Fibroblast of gingiva (primary cell): ENCODE measurements around the gene CDYL2.
"Not testable (repeated sequence)": the region's sequence is repeated elsewhere in the genome, so short reads cannot be mapped to it uniquely, and the experiment has no call there.

Experiments used
- DNase-seq: peaks from one replicate; pipeline ENCODE4 v3.0.0-alpha.2; 2011; ENCODE audit warnings: low read depth

Gene CDYL2

DNA sequence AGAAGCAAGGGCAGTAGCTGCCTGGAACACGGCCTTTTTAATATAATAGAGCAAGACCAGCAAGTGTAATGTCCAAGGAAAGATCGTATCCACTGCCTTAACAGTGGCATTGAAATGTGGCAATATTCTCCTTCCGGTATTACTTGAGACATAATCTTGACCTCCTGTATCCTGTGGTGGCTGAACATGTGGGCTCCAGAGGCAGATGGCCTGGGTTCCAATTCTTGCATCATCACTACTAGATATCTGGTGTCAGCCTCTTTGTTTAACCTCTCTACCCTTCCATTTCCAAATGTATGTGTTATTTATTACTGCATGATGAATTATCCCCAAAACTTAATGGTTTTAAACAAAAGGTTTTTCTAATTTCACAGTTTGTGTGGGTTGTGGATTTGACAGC lies 3.5 kb upstream of the CDYL2 start:
- peak; percentile 19 for DNase-seq

DNA sequence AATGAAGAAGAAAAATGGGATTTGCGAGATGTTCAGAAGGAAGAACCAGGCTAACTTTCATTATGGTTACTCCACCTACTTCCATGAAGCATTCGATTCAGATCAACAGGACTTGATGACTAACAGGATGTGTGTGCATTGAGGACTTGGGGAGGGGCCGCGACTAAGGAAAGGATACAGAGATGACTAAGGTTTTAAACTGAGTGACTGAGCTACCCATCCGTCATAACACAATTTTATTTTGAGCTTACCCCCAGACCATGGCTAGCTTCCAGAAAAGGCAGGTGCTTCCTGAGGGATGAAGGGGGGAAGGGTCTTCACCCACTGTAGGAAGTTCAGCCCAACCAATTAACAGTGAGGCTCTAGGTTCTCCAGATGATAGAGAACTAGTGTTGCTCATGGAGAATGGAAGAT lies 2.5 kb upstream of the CDYL2 start:
- no peak for DNase-seq

DNA sequence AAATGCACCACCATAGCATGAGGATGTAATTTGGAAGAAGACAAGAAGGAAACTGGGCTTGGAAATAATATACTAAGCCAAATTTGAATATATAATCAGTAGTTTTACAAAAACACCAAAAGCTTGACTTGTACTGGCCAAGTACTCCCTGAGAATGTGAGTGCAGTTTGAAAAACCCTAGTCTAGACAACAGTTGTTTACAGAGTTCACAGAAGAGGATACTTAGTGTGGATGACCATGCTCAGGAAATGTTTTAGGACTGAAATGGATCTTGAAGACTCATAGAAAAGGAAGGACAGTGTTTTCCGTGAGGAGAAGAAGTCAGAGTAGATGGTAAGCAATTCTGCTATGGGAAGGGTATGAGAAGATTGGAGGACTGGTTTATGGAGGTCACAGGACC lies 1.9 kb upstream of the CDYL2 start:
- DNase-seq, result no peak

DNA sequence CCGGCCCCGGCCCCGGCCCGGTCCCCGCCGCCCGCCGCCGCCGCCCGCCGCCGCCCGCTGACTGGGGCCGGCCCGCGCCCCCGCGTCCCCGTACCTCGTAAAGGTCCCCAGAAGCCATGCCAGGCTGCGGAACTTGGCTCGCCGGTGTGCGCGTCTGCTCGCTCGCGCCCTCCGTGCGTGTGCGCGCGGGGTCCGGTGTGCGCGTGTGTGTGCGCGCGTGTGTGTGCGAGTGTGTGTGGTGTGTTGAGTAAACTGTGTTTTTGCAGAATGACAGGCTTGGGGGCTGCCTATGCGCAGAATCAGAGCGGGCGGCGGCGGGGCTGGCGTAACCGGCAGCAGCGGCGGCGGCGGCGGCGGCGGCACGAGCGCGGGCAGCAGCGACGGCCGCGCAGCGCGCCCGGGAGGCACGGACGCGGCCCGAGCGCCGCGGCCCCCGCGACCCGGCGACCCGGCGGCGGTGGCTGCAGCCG lies 307 bp downstream of the CDYL2 start:
- peak; percentile 71 for DNase-seq

DNA sequence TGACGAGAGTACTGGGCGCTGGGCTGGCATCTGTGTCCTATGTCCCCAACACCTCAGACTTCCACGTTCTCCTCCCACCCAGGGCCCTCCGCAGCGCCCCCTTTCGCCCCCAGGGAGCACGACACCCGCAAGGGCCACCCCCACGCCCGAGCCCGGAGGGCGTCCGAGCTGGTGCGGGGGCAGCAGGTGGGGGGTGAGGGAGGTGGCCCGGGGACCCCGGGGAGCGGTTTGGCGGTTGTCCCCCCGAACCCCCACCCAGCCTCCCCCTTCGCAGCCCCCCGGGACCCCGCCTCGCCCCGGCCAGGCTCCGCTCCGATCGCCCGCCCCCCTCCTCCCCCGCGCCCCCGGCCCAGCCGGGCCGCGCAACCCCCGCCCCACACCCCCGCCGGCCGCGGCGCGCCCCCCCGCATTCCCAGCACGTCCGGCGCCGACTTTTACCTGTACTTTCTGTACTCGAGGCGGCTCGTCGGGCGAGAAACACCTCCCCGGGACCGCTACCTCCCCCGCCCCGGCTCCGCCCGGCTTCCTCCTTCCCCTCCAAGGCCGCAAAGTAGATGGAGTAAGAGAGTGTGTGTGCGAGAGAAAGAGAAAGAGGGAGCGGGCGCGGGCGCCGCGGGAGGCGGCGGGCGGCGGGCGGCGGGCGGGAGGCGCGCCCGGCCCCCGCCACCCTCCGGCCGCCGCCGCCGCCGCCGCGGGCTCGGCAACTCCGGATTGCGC lies 901 bp downstream of the CDYL2 start:
- DNase-seq, result no peak

DNA sequence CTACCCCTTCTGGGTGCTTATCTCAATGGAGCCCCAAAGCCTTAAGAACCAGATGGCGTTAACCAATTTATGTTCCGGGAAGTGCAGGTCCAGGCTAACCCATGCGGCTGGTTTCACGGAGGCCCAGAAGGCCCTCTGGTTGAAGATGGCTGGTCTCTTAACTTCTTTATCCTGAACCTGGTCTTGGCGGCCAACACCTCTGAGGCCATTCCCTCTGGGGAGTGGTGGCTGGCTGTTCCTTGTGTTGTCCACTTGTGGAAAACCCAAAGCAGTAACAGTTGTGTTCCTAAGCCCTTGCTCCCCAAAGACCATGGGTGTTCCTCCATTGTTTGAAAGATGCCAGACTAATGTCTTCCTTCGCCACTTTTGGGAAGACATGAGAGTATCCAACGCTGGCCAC lies 1.5 kb downstream of the CDYL2 start:
- no peak for DNase-seq

DNA sequence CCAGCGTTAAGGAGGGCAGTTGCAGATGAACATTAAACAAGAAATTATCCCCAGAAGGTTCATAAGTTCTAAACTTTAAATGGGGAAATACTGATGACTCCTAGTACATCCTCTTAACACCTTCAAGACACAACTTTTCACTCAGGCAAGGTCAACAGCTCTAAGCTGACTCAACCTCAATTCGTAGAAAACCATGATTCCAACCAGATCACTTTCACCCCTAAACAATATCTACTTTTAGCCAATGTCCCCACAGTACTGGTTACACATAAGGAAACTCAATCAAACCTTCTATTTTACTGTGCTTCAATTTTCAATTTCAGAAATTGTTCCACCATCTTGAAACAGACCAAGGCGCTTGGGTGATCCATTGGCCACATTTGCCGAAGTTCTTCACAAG lies 2.3 kb downstream of the CDYL2 start:
- no peak for DNase-seq

DNA sequence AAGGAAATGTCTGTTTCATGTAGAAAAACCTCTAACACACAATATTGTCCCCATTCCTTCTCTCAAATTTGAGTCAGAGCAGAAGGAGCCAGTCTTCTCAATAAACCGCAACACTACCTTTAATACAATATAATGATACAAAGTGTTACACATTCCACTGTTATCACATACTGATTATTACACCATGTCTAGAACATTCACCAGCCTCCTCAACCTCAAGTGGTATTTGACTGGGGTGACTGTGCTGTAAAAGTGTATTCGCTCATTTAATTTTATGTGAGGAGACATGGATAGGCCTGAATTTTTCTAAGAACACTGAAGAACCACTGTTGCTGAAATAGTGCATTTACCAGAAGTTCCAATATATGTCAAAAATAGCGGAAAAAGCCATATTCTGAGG lies 10.3 kb downstream of the CDYL2 start:
- DNase-seq, result no peak

DNA sequence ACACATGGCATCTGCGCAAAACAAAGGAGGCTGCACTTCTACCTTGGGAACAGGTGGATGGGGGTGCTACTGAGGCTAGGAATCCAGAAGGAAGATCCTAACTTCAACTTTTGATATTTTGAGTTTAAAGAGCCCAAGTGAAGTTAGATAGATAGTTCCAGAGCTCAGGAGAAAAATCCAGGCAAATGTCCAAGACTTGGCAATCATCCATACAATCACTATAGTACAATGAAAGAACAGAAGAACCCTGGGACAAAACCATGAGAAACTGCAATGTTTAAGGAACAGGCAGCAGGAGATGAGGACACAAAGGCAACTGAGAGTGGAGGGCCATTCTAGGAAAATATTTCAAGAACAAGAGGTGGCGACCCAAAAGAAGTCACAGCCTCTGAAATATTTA lies 12.4 kb downstream of the CDYL2 start:
- DNase-seq, result no peak

DNA sequence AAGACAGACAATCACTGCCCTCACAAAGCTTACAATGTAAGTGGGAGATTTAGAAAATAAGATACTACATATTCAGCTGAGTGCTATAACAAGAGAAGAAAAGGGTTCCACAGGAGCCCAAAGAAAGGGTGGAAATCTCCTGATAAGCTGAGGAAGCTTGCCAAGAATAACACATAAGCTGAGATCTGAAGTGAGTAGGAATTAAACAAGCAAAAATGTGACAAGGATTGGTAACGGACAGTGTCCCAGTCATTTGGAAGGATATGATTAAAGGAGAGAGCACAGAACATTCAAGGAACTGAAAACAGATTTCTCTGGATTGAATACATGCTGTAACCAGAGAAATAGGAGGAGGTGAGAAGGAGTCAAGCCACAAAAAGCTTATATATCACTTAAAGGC lies 13.0 kb downstream of the CDYL2 start:
- no peak for DNase-seq

DNA sequence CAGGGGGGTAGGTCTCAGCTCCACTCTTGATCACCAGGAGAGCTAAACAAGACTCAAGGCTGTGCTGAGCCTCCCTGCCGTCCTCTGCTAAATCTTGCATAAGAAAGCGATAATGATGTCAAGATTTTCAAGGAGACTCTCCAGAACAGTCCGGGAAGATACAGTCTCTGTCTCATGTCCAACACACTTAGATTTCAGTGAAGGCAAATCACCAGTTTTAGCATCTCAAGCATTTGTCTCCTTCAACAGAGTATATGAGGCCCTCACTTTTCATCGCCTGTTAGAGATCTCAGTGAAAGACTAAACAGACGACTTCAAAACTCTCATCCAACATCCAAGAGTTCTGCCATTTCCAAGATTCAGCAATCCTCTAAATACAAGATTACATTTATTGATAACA lies 13.6 kb downstream of the CDYL2 start:
- DNase-seq, result no peak

DNA sequence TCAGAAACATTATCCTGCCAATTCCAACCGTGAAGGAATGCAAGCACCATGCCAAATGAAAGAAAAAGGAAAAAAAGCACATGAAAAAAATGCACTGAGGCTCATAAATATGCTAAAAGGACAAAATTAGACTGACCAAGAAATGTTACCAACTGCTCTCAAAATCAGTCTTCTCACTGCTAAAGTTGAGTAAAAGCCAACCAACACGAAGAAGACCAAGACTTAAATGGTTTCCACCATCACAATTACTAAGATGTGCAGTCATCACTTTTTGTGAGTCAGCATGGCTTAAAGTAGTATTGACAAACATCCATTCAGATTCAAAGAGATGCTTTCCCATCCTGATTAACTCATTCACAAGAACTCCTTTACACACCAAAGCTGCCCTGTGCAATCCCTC lies 16.4 kb downstream of the CDYL2 start:
- no peak for DNase-seq

DNA sequence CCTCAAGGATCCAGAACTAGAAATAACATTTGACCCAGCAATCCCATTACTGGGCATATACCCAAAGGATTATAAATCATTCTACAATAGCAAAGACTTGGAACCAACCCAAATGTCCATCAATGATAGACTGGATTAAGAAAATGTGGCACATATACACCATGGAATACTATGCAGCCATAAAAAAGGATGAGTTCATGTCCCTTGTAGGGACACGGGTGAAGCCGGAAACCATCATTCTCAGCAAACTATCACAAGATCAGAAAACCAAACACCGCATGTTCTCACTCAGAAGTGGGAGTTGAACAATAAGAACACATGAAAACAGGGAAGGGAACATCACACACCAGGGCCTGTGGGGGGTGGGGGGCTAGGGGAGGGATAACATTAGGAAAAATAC lies 17.8 kb downstream of the CDYL2 start:
- DNase-seq, result not testable (repeated sequence)

DNA sequence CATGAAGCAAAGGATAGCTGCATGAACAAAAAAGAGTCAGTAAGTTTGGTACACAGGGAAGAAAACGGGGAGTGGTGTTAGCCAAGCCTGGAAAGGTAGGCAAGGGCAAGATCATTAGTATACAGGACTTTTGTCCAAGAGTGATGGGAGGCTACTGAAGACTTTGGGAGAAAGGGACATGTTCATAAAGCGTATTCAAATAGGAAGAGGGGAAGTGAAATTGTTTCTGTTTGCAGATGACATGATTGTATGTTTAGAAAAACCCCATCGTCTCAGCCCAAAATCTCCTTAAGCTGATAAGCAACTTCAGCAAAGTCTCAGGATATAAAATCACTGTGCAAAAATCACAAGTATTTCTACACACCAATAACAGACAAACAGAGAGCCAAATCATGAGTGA lies 19.4 kb downstream of the CDYL2 start:
- DNase-seq, result no peak

DNA sequence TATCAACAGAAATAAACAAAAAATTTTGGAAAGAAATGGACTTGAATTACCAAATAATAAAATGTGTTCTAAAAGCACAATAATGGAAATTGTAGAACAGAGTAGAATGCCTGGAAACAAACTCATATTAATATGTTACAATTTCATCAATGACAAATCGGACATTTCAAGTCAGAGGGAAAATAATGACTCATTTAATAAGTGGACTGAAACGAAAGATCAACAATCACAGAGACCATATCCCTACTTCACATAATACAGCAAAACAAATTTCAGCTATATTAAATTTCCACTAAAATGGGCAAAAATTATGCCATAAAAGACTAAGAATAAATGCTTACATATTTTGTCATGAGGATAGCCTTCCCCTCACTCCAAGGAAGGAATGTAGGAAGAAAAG lies 25.7 kb downstream of the CDYL2 start:
- no peak for DNase-seq

DNA sequence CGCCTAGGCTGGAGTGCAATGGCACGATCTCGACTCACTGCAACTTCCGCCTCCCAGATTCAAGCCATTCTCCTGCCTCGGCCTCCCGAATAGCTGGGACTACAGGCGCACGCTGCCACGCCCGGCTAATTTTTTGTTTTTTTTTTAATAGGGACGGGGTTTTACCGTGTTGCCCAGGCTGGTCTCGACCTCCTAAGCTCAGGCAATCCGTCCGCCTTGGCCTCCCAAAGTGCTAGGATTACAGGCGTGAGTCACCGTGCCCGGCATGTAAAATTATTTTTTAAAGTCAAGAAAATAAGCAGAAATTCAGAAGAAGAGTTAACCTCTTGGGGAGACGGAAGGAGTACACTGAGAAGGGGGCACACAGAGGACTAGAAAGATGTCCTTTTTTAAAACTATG lies 27.5 kb downstream of the CDYL2 start:
- no peak for DNase-seq

DNA sequence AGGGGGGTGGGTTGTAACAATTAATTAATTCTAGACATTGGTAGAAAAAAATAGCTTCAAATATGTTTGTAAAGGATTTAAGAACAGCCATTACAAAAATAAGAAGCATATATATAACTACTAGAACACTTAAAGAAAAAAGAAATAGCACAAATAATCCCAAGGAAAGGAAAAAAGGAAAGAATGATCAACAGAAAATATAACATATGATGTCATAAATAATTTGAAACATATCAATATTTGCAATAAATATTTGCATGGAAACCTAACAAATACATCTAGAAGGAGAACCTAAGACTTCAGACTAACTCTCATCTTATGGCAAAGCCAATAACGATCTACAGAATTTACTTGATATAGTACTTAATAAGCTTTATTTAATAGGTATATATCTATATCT lies 28.9 kb downstream of the CDYL2 start:
- DNase-seq, result no peak

DNA sequence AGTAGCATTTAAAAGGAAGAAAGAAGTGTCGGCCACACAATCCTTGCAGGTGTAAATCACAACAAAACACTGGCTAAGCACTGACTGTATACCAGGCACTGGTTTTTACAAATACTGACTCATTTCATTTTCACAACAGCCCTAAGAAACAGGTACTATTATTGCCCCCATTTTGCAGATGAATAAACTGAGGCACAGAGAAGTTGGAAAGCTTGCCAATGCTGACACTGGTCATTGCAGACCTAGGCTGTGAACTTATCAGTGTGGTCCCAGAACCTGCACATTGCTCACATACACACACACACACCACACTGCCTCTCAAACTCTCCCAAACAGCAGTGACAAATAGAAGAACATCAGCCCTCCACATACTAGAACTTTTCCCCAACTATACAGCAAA lies 37.6 kb downstream of the CDYL2 start:
- DNase-seq, result no peak

DNA sequence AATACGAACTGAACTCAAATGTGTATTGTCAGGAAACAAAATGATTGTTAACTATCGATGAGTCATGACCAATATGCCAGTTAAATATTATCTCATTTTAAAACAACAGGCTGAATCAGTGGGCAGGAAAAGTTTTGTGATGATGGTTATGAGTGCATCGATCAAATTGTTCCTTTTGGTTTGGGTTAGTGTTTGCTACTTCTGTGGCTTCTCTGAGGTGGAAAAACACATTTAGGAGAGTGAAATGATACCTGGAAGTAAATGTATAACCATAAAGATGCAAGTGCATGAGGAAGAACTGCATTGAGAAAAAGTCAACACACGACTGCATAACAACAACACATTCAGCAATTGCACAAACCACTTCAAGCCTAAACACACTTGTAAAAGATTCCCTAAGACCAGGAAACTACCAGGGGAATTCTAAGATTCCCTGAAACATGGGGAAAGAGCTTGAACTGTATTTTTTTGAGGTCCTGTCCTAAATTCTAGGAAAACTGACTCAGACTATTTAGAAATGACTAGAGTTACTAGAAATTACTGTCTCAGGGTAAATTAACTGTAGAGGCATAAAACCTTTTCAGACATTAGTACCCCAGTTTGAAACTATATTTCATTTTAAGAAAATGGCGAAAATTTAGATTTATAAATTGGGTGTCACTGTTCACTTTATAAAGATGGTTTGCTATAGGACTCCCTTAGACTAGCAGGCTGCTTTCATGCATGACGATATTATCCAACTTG lies 44.8 kb downstream of the CDYL2 start:
- no peak for DNase-seq

DNA sequence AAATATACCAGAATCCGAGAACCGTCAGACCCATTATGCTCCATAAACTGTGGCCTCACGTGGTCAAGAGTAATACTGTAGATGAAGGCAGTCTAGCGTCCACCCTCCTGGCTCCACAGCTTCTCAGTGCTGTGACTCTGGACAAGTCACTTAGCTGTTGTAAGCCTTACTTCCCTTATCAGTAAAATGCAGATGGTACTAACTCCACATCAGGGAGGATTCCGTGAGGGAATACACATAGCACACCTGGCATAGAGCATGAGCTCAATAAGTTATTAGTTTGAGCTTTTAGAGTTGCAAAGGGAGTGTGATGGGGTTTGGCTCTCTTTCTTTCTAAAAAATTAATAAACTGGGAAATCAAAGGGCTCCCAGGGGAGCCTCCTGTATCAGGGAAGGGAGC lies 49.9 kb downstream of the CDYL2 start:
- no peak for DNase-seq

DNA sequence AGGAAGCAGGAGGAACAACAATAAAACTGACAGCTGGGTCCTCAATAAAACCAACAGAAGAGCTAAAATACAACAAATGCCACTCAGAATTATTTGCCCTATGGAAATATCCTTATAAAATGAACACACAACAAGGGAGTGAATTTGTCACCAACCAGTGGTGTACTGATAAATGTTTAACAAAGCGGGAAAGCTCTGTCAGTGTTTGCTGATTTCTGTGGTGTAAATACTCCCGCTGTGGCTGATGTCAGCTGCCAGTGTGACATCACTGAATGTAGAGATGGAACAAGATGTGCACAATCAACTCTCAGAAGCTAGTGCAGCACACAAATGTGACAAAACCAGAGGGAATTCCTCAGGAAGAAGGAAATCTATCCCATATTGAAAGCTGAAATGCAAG lies 51.9 kb downstream of the CDYL2 start:
- DNase-seq, result no peak

DNA sequence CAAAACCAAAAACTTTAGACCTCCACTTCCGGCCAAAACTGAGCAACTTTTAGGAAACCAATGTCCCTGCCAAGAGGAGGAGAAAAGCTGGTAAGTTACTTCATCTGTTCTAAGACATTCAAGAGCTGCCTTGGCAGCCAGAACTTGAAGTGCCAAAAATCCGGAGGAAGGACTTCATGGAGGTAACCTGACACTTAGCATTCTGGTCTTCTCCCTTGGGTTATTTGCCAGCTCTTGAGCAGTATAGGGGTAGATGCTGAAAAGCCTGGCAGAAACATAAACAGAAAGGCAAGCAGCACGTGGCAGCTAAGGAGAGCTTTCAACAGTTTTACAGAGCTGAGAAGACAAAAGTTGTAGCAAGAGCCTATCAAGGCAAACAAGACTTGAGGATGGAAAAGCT lies 53.2 kb downstream of the CDYL2 start:
- peak; percentile 91 for DNase-seq

DNA sequence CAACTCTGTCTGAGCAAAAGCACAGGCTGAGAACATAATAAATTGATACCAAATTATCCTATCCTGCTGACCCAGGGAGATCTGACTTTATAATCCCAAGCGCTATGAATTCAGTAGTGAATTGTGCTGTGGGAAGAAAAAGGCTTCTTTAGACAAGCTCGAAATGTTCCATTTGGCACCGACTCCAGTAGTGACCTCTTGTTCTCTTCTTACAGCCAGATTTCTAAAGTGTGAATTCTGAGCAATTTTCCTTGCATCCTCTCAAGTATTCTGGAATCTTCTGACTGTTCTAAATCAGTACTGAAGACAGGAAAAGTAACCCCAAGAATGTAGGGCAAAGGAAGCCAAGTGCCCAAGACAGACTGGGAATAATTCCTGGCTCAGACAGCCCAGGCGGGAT lies 58.2 kb downstream of the CDYL2 start:
- DNase-seq, result no peak

DNA sequence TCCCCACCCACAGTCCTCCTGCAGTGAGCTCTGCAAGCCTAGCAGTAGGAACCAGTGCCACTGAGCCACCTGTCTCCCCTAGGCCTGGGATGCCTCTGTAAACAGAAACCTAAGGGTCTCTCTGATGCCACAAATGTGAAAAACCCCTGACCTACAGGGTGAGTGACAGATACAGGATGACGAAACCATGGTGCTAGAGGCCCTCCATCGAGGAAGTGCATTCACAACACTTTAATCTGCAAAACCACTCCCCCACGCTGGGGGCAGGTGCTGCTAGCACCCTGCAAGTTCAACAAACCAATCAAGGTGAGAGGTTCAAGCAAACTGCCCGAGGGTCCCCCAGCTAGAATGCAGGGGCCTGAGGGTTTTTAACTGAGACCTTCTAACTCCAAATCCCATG lies 59.5 kb downstream of the CDYL2 start:
- DNase-seq, result no peak
